ENCODE results near the gene GLMN.

DNA sequence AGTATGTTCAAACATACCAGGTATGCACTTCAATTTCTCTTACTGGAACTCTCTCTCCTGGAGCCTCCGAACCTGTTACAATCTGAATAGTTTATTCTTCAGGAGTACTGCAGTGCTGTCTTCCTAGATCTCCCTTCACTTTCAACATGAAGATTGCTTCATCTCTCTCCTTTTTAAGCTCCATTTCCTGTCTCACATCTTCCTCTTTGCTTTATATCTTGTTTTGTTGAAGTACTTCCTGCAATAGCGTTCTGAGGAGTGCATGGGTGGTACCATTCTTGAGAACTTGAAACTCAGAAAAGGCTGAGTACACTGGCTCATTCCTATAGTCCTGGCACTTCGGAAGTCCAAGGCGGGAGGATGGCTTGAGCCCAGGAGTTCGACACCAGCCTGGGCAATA lies 96.8 kb downstream of the GLMN start:
- TF ChIP-seq, protein P1, sequence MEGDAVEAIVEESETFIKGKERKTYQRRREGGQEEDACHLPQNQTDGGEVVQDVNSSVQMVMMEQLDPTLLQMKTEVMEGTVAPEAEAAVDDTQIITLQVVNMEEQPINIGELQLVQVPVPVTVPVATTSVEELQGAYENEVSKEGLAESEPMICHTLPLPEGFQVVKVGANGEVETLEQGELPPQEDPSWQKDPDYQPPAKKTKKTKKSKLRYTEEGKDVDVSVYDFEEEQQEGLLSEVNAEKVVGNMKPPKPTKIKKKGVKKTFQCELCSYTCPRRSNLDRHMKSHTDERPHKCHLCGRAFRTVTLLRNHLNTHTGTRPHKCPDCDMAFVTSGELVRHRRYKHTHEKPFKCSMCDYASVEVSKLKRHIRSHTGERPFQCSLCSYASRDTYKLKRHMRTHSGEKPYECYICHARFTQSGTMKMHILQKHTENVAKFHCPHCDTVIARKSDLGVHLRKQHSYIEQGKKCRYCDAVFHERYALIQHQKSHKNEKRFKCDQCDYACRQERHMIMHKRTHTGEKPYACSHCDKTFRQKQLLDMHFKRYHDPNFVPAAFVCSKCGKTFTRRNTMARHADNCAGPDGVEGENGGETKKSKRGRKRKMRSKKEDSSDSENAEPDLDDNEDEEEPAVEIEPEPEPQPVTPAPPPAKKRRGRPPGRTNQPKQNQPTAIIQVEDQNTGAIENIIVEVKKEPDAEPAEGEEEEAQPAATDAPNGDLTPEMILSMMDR (IDR thresholded peaks at IDR 0.05) = no peak
- TF ChIP-seq POLR2A (IDR thresholded peaks at IDR 0.05) = no peak

Data from sigmoid colon (tissue), 3 donors.